ENCODE data around the gene OR9G4.

Gene OR9G4
- 0 to 0.09 (median 0) reads per million in 3 donors for total RNA-seq

- no peaks in the 10 kb centered on the region for H3K27me3 ChIP-seq (replicated peaks; ENCODE audit: control insufficient read depth, insufficient read depth, low read length, poor library complexity, severe bottlenecking)
- no peak within 1 kb of the TSS for H3K4me3 ChIP-seq (ENCODE audit: insufficient read depth, low read depth, low read length, poor library complexity, severe bottlenecking)
- H3K27ac ChIP-seq (ENCODE audit: insufficient read depth, low read length, poor library complexity, severe bottlenecking): no peak within 1 kb of the TSS
- no peaks in the 10 kb centered on the region for H3K36me3 ChIP-seq (ENCODE audit: control insufficient read depth, insufficient read depth, low read length)
- H3K9me3 ChIP-seq (ENCODE audit: control insufficient read depth, low read length): no peaks in the 10 kb centered on the region
- no peak for DNase-seq
- no peaks in the 10 kb centered on the region for H3K4me1 ChIP-seq (ENCODE audit: control insufficient read depth, insufficient read depth, low read length, poor library complexity, severe bottlenecking)
Observed at GRCh38 chr11:56748597-56748996, at the start of gene OR9G4. TSS of gene OR9G4 (minus strand) at chr11:56748697. CDS start at chr11:56743766, 4,931 bp downstream.

DNA sequence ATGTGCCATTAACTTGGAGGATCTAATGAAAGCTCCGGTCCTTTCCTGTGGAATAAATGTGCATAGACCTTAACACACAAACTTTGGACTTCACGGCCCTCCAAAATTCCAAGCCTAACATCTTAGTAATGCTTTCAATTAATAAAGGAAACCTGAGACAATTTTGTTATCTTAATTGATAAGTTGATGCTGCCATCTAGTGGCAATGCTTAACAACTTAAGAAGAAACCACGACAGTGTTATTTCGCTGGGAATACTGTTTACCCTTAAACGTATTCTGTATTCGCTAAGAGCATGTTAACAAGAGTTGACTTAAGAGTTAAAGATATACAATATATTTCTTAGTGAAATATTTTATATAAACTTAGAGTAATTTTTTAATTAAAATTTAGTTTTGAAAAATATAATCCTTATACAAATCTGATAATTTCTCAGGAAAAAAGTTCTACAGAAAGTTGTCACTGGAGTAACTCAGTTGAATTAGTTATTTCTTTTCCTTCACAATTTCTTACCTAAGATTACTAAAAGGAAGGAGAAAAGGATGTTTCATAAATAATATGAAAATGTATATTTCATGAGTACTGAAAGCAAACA is 35.0 kb upstream of the OR9G4 start:
- no peak for DNase-seq

DNA sequence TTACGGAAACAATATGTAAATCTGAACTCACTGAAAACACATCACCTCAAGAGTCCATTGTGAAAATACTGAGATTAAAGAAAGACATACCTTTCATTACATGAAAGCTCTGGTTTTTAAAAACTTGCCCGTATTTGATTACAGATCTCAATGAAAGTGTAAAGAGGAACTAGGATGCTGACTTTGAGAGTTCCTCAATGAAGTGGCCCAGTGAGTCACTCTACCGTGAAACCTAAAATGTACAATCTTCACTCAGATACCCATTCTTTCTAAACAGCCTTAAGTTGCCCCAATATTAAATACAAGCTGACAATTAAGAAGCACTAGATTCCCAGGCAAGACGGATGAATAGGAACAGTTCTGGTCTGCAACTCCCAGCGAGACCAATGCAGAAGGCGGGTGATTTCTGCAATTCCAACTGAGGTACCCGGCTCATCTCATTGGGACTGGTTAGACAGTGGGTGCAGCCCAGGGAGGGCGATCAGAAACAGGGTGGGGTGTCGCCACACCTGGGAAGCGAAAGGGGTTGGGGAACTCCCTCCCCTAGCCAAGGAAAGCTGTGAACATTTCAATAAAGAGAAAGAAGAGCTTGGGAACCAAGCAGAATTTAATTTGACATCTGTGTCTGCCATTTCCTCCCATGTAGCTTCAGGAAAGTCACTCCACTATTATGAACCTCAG is 33.8 kb upstream of the OR9G4 start:
- Histone ChIP-seq H3K27ac (ENCODE audit: insufficient read depth, low read length, poor library complexity, severe bottlenecking) (no peak overlapping the region), H3K27me3 (replicated peaks; ENCODE audit: control insufficient read depth, insufficient read depth, low read length, poor library complexity, severe bottlenecking) (no peaks in the 10 kb centered on the region), H3K36me3 (ENCODE audit: control insufficient read depth, insufficient read depth, low read length) (no peaks in the 10 kb centered on the region), H3K4me1 (ENCODE audit: control insufficient read depth, insufficient read depth, low read length, poor library complexity, severe bottlenecking) (no peaks in the 10 kb centered on the region), H3K9me3 (ENCODE audit: control insufficient read depth, low read length) (no peaks in the 10 kb centered on the region), H3K4me3 (ENCODE audit: insufficient read depth, low read depth, low read length, poor library complexity, severe bottlenecking) (no peak overlapping the region)
- no peak for DNase-seq

More for the DNA sequence above, 35.0 kb upstream of the OR9G4 start:
- Histone ChIP-seq H3K27me3 (replicated peaks; ENCODE audit: control insufficient read depth, insufficient read depth, low read length, poor library complexity, severe bottlenecking) (no peaks in the 10 kb centered on the region), H3K4me3 (ENCODE audit: insufficient read depth, low read depth, low read length, poor library complexity, severe bottlenecking) (peak overlapping the region; percentile 4), H3K9me3 (ENCODE audit: control insufficient read depth, low read length) (no peaks in the 10 kb centered on the region), H3K27ac (ENCODE audit: insufficient read depth, low read length, poor library complexity, severe bottlenecking) (no peak overlapping the region), H3K36me3 (ENCODE audit: control insufficient read depth, insufficient read depth, low read length) (no peaks in the 10 kb centered on the region), H3K4me1 (ENCODE audit: control insufficient read depth, insufficient read depth, low read length, poor library complexity, severe bottlenecking) (no peaks in the 10 kb centered on the region)

DNA sequence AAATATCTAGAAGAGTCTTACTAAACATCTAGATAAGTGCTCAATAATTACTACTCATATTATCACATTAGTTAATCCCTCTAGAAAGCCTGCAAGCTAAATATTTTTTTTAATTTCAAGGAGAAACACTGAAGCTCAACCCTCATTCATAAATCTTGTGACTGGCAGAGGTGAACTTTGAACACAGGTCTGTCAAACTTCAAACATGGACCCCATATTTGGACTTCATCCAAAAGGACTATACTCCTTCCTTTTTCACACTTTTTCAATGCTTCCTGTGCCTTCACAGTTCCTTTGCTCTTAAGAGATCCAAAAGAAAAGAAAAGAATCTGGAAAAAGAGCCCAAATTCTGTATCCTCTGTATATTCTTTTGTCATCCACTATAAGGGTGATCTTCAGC is 28.3 kb upstream of the OR9G4 start:
- Histone ChIP-seq H3K27ac (ENCODE audit: insufficient read depth, low read length, poor library complexity, severe bottlenecking) (no peak overlapping the region), H3K9me3 (ENCODE audit: control insufficient read depth, low read length) (no peaks in the 10 kb centered on the region), H3K36me3 (ENCODE audit: control insufficient read depth, insufficient read depth, low read length) (no peaks in the 10 kb centered on the region), H3K4me1 (ENCODE audit: control insufficient read depth, insufficient read depth, low read length, poor library complexity, severe bottlenecking) (no peaks in the 10 kb centered on the region), H3K27me3 (replicated peaks; ENCODE audit: control insufficient read depth, insufficient read depth, low read length, poor library complexity, severe bottlenecking) (no peaks in the 10 kb centered on the region), H3K4me3 (ENCODE audit: insufficient read depth, low read depth, low read length, poor library complexity, severe bottlenecking) (no peak overlapping the region)
- DNase-seq: no peak

DNA sequence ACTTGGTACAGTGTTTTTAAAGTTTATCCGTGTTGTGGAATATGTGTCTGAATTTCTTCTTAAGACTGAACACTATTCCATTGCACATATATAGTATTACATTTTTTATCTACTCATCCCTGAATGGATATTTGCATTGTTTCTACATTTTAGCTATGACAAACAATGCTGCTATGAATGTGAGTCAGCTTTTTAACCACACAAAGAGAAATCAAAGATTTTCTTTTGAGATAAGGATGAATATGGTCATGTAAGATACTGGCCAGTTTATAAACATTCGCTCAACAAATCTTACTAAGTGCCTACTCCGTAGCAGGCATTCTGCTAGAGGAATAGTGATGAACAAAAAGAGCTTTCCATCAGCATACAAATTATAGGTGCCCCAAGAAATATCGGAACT is 16.5 kb upstream of the OR9G4 start:
- Histone ChIP-seq H3K27ac (ENCODE audit: insufficient read depth, low read length, poor library complexity, severe bottlenecking) (no peak overlapping the region), H3K9me3 (ENCODE audit: control insufficient read depth, low read length) (no peaks in the 10 kb centered on the region), H3K4me3 (ENCODE audit: insufficient read depth, low read depth, low read length, poor library complexity, severe bottlenecking) (no peak overlapping the region), H3K4me1 (ENCODE audit: control insufficient read depth, insufficient read depth, low read length, poor library complexity, severe bottlenecking) (no peaks in the 10 kb centered on the region), H3K36me3 (ENCODE audit: control insufficient read depth, insufficient read depth, low read length) (no peaks in the 10 kb centered on the region), H3K27me3 (replicated peaks; ENCODE audit: control insufficient read depth, insufficient read depth, low read length, poor library complexity, severe bottlenecking) (no peaks in the 10 kb centered on the region)
- DNase-seq: no peak

DNA sequence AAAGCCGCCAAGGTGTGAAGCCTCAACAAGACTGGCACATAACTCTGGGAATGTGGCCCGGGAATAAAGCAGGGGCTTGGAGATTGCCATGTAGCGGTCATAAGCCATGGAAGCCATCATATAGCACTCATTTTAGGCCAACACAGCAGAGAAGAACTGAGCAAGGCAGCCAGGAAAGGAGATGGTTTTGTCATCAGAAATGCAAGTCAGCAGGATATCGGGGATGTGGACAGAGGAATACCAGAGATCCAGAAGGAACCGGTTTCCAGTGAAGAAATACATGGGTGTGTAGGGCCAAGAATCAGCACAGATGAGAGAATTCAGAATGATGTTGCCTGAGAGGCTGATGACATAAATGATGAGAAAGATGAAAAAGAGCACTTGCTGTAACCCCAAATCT is 3.0 kb upstream of the OR9G4 start:
- H3K9me3 ChIP-seq (ENCODE audit: control insufficient read depth, low read length): no peaks in the 10 kb centered on the region
- no peaks in the 10 kb centered on the region for H3K36me3 ChIP-seq (ENCODE audit: control insufficient read depth, insufficient read depth, low read length)
- no peaks in the 10 kb centered on the region for H3K27me3 ChIP-seq (replicated peaks; ENCODE audit: control insufficient read depth, insufficient read depth, low read length, poor library complexity, severe bottlenecking)
- H3K4me1 ChIP-seq (ENCODE audit: control insufficient read depth, insufficient read depth, low read length, poor library complexity, severe bottlenecking): no peaks in the 10 kb centered on the region
- no peak overlapping the region for H3K27ac ChIP-seq (ENCODE audit: insufficient read depth, low read length, poor library complexity, severe bottlenecking)
- DNase-seq: no peak
- no peak overlapping the region for H3K4me3 ChIP-seq (ENCODE audit: insufficient read depth, low read depth, low read length, poor library complexity, severe bottlenecking)

GRCh38 chr11:56750190-56750589 is 1.7 kb upstream of the OR9G4 start:
- Histone ChIP-seq H3K27me3 (replicated peaks; ENCODE audit: control insufficient read depth, insufficient read depth, low read length, poor library complexity, severe bottlenecking) (no peaks in the 10 kb centered on the region), H3K4me3 (ENCODE audit: insufficient read depth, low read depth, low read length, poor library complexity, severe bottlenecking) (no peak overlapping the region), H3K9me3 (ENCODE audit: control insufficient read depth, low read length) (no peaks in the 10 kb centered on the region), H3K36me3 (ENCODE audit: control insufficient read depth, insufficient read depth, low read length) (no peaks in the 10 kb centered on the region), H3K27ac (ENCODE audit: insufficient read depth, low read length, poor library complexity, severe bottlenecking) (no peak overlapping the region), H3K4me1 (ENCODE audit: control insufficient read depth, insufficient read depth, low read length, poor library complexity, severe bottlenecking) (no peaks in the 10 kb centered on the region)
- DNase-seq: no peak

GRCh38 chr11:56740886-56741285 is 7.6 kb downstream of the OR9G4 start:
- Histone ChIP-seq H3K4me1 (ENCODE audit: control insufficient read depth, insufficient read depth, low read length, poor library complexity, severe bottlenecking) (no peaks in the 10 kb centered on the region), H3K27me3 (replicated peaks; ENCODE audit: control insufficient read depth, insufficient read depth, low read length, poor library complexity, severe bottlenecking) (no peaks in the 10 kb centered on the region), H3K4me3 (ENCODE audit: insufficient read depth, low read depth, low read length, poor library complexity, severe bottlenecking) (no peak overlapping the region), H3K36me3 (ENCODE audit: control insufficient read depth, insufficient read depth, low read length) (no peaks in the 10 kb centered on the region), H3K9me3 (ENCODE audit: control insufficient read depth, low read length) (no peaks in the 10 kb centered on the region), H3K27ac (ENCODE audit: insufficient read depth, low read length, poor library complexity, severe bottlenecking) (no peak overlapping the region)
- no peak for DNase-seq

GRCh38 chr11:56740107-56740506 is 8.4 kb downstream of the OR9G4 start:
- H3K27me3 ChIP-seq (replicated peaks; ENCODE audit: control insufficient read depth, insufficient read depth, low read length, poor library complexity, severe bottlenecking): no peaks in the 10 kb centered on the region
- no peak overlapping the region for H3K4me3 ChIP-seq (ENCODE audit: insufficient read depth, low read depth, low read length, poor library complexity, severe bottlenecking)
- no peaks in the 10 kb centered on the region for H3K4me1 ChIP-seq (ENCODE audit: control insufficient read depth, insufficient read depth, low read length, poor library complexity, severe bottlenecking)
- H3K9me3 ChIP-seq (ENCODE audit: control insufficient read depth, low read length): no peaks in the 10 kb centered on the region
- no peak for DNase-seq
- H3K27ac ChIP-seq (ENCODE audit: insufficient read depth, low read length, poor library complexity, severe bottlenecking): no peak overlapping the region
- H3K36me3 ChIP-seq (ENCODE audit: control insufficient read depth, insufficient read depth, low read length): no peaks in the 10 kb centered on the region

DNA sequence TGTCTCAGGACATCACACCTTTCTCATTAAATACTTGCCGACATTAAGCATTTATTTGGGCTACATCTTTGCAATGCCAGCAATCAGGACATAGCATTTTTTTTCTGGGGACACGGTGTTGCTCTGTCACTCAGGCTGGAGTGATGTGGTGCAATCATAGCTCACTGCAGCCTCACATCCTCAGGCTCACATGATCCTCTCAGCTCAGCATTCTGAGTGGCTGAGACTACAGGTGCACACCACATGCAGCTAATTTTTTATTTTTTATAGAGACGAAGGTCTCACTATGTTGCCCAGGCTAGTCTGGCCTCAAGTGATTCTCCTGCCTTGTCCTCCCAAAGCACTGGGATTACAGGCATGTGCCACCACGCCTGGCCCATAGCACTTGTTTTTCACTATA is 28.0 kb downstream of the OR9G4 start:
- Histone ChIP-seq H3K27ac (ENCODE audit: insufficient read depth, low read length, poor library complexity, severe bottlenecking) (no peak overlapping the region), H3K27me3 (replicated peaks; ENCODE audit: control insufficient read depth, insufficient read depth, low read length, poor library complexity, severe bottlenecking) (no peaks in the 10 kb centered on the region), H3K36me3 (ENCODE audit: control insufficient read depth, insufficient read depth, low read length) (no peaks in the 10 kb centered on the region), H3K4me3 (ENCODE audit: insufficient read depth, low read depth, low read length, poor library complexity, severe bottlenecking) (no peak overlapping the region), H3K9me3 (ENCODE audit: control insufficient read depth, low read length) (no peaks in the 10 kb centered on the region), H3K4me1 (ENCODE audit: control insufficient read depth, insufficient read depth, low read length, poor library complexity, severe bottlenecking) (no peaks in the 10 kb centered on the region)
- no peak for DNase-seq
